ENCODE results near the gene KIAA1671.

Gene KIAA1671

GRCh38 chr22:25076336-25076735 is 123.8 kb downstream of the KIAA1671 start:
- no peak overlapping the region for H3K4me3 ChIP-seq (ENCODE audit: low read length)
- DNase-seq (ENCODE audit: low read depth) = no peak
- TF ChIP-seq CTCF (conservative IDR thresholded peaks at IDR 0.05; ENCODE audit: low read length) = no peak

- no peak for DNase-seq (ENCODE audit: low read depth)
- TF ChIP-seq CTCF (conservative IDR thresholded peaks at IDR 0.05; ENCODE audit: low read length) = no peak
Measured at GRCh38 chr22:25077056-25077455, 124.5 kb downstream of the KIAA1671 start.

GRCh38 chr22:25077964-25078363 is 125.4 kb downstream of the KIAA1671 start:
- no peak overlapping the region for H3K4me3 ChIP-seq (ENCODE audit: low read length)
- no peak for DNase-seq (ENCODE audit: low read depth)
- no peak for TF ChIP-seq CTCF (conservative IDR thresholded peaks at IDR 0.05; ENCODE audit: low read length)

More at GRCh38 chr22:25077056-25077455, 124.5 kb downstream of the KIAA1671 start:
- no peak overlapping the region for H3K4me3 ChIP-seq (ENCODE audit: low read length)

GRCh38 chr22:25078591-25078990 is 126.1 kb downstream of the KIAA1671 start:
- DNase-seq (ENCODE audit: low read depth) = no peak
- no peak for TF ChIP-seq CTCF (conservative IDR thresholded peaks at IDR 0.05; ENCODE audit: low read length)
- H3K4me3 ChIP-seq (ENCODE audit: low read length) = no peak overlapping the region

- no peak for DNase-seq (ENCODE audit: low read depth)
- no peak for TF ChIP-seq CTCF (conservative IDR thresholded peaks at IDR 0.05; ENCODE audit: low read length)
- H3K4me3 ChIP-seq (ENCODE audit: low read length) = no peak overlapping the region
Measured at GRCh38 chr22:25080855-25081254, 128.3 kb downstream of the KIAA1671 start.

- TF ChIP-seq CTCF (conservative IDR thresholded peaks at IDR 0.05; ENCODE audit: low read length) = peak; percentile 39
- no peak overlapping the region for H3K4me3 ChIP-seq (ENCODE audit: low read length)
- no peak for DNase-seq (ENCODE audit: low read depth)
Measured at GRCh38 chr22:25081409-25081824, 128.9 kb downstream of the KIAA1671 start.

- no peak for DNase-seq (ENCODE audit: low read depth)
- no peak for TF ChIP-seq CTCF (conservative IDR thresholded peaks at IDR 0.05; ENCODE audit: low read length)
- no peak overlapping the region for H3K4me3 ChIP-seq (ENCODE audit: low read length)
Measured at GRCh38 chr22:25082096-25082495, 129.6 kb downstream of the KIAA1671 start.
